LNCaP clone FGC (cell line): ENCODE results near the gene GLYATL1B.
"Not testable (repeated sequence)": the region's sequence is repeated elsewhere in the genome, so short reads cannot be mapped to it uniquely, and the experiment has no call there.

Experiments used
- DNase-seq: peaks from one replicate; pipeline ENCODE4 v3.0.0-alpha.2; 2011; ENCODE audit warnings: low read depth
- H3K4me3 ChIP-seq: 2 replicates; pipeline ENCODE4 v1.5.1; 2011; ENCODE audit warnings: mild to moderate bottlenecking, low read depth, low read length, control low read depth
- CTCF ChIP-seq: IDR thresholded peaks from 2 replicates; pipeline ENCODE4 v1.5.1; 2012; ENCODE audit warnings: mild to moderate bottlenecking; ENCODE audit not compliant: control insufficient read depth, insufficient read depth; ENCODE audit errors: extremely low read depth

Gene GLYATL1B

GRCh38 chr11:59069087-59069486, 17.0 kb upstream of the GLYATL1B start:
- no peak for TF ChIP-seq CTCF
- H3K4me3 ChIP-seq = no peak overlapping the region
- no peak for DNase-seq

- no peak for TF ChIP-seq CTCF
- H3K4me3 ChIP-seq = no peak overlapping the region
- DNase-seq = no peak
Measured at GRCh38 chr11:59076876-59077571, 9.1 kb upstream of the GLYATL1B start.

GRCh38 chr11:59078435-59078834, 7.7 kb upstream of the GLYATL1B start:
- TF ChIP-seq CTCF = no peak
- no peak for DNase-seq
- H3K4me3 ChIP-seq = no peak overlapping the region

GRCh38 chr11:59079086-59079485, 7.0 kb upstream of the GLYATL1B start:
- H3K4me3 ChIP-seq = no peak overlapping the region
- TF ChIP-seq CTCF = no peak
- DNase-seq = no peak

- DNase-seq, H3K4me3 ChIP-seq: not testable (repeated sequence)
Measured at GRCh38 chr11:59080421-59080820, 5.7 kb upstream of the GLYATL1B start.

- not testable (repeated sequence) for H3K4me3 ChIP-seq, DNase-seq
Measured at GRCh38 chr11:59081430-59082020, 4.6 kb upstream of the GLYATL1B start.

- no peak for TF ChIP-seq CTCF
- H3K4me3 ChIP-seq = no peak overlapping the region
- DNase-seq = no peak
Measured at GRCh38 chr11:59088162-59088561, 2.1 kb downstream of the GLYATL1B start.

GRCh38 chr11:59093576-59093975, 7.5 kb downstream of the GLYATL1B start:
- H3K4me3 ChIP-seq, DNase-seq: not testable (repeated sequence)

GRCh38 chr11:59095225-59095624, 9.1 kb downstream of the GLYATL1B start:
- not testable (repeated sequence) for H3K4me3 ChIP-seq, DNase-seq

- H3K4me3 ChIP-seq, DNase-seq: not testable (repeated sequence)
Measured at GRCh38 chr11:59095972-59096575, 10.0 kb downstream of the GLYATL1B start.
